Left forelimb (tissue), 1 donor: ENCODE data around the gene APOL4.
"Not testable (repeated sequence)": the region's sequence is repeated elsewhere in the genome, so short reads cannot be mapped to it uniquely, and the experiment has no call there.

ENCODE experiments used
- DNase-seq: peaks from one replicate; pipeline ENCODE4 v3.0.0-alpha.2; 2018; ENCODE audit warnings: low spot score

APOL4 gene

DNA sequence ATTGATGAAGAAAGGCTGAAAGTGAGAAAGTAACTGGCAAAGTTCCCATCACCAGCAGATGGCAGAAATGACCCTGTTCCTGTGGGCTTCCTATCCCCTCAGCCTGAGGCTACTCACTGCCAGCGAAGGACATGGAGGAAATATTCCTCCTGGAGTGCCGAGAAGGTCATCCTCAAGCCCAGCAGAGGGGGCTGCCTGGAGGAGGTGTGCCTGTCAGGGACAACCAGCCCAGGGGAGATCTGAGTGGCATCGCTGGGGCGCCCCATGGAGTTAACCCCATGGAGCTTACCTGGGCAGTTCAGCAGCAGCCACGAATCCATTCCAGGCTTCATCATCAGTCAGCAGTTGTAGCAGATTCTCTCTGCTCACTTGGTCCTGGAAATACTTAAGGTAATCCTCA, 29.4 kb upstream of the APOL4 start:
- DNase-seq, result not testable (repeated sequence)

- DNase-seq, result not testable (repeated sequence)
Measured at GRCh38 chr22:36229649-36230048, 28.0 kb upstream of the APOL4 start.

GRCh38 chr22:36228944-36229343, 27.3 kb upstream of the APOL4 start:
- peak; percentile 57 for DNase-seq

- not testable (repeated sequence) for DNase-seq
Measured at GRCh38 chr22:36228369-36228768, 26.8 kb upstream of the APOL4 start.

- DNase-seq, result no peak
Measured at GRCh38 chr22:36227806-36228205, 26.2 kb upstream of the APOL4 start.

GRCh38 chr22:36227396-36227795, 25.8 kb upstream of the APOL4 start:
- peak; percentile 23 for DNase-seq

DNA sequence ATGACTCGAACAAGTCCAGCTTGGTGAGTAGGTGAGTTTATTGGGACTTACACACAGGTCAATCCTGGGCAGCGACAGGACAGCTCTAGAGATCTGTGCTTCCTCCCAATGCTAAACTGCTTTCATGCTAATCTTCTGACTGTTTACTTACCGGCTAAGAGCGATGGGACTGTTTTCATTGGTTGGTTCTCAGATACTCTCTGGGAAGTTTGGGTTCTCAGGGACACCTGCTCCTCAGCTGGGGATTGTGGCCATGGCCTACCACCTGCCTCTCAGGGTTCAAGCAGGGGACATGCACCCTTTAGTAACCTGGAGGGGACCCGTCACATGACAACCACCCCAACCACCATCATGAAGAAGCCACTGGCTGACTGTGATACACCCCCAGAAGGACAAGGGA, 24.6 kb upstream of the APOL4 start:
- DNase-seq, result peak; percentile 30

DNA sequence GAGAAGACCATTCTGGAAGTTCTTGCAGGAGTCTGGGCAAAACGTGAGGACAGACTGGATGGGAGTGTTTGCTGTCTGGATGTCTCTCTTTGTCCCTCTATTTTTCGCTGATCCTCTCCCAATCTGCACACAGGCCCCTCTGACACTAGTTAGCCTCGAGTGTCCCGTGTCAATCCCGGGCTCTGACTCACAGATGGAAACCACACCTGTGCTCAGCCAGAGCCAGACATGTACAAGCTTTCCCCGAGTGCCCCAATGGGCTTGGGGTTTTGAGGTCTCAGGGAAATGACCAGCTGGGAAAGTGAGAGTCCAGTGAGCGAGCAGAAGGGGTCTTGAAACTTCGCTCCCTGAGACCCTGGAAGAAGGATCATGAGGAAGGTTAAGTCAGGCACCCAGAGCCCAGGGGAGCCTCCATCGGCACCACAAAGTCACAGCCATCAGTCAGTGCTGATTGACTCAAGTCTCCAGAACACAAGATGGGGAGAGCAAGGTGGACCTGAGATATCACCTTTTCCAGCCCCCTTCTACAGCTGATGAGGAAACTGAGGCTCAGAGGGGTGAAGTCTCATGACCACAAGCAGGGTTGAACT, 23.8 kb upstream of the APOL4 start:
- peak; percentile 38 for DNase-seq

DNA sequence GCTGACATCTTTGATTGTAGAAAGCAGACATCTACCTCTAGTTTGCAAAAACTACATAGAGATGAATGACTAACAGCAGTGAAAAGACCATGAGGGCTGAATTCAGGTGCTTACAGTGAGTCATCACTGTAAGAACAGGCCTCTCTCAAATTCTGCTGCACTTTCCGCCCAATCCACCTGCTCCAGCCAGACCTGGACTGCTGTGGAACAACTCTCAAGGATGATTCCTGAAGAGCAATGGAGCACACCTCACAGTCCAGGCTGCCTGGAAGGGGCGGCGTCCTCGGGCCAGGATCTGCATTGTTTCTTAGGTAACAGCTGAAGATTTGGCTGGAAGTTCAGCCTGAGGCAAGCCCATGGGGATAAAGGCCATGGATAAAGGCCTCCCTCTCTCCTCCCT, 22.6 kb upstream of the APOL4 start:
- peak; percentile 18 for DNase-seq

GRCh38 chr22:36223504-36223903, 21.9 kb upstream of the APOL4 start:
- peak; percentile 57 for DNase-seq

DNA sequence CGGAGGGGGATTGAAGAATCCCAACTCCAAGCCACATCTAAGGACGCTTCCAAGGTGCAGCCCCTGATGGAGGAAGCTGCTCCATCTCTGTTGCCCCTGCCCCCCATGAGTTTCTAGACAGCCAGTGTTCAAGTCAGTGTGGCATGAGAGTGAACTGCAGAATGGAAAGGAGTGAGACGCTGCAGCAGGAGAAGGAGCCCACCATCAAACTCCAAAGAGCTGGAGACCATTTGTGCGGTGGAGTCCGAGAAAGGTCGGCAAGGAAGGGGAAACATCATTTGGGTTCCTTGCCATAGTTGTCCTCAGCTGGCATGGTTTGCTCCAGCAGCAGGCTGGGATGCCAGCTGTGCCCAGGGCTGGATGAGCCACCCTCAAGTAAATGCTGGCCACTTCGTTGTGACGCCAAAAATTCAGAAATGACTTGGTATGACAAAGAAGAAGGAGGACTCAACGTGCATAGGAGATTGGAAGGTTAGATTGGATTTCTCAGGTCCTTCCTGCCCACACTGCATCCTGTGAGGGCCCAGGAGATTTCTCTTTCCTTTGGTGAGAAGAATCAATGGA, 21.4 kb upstream of the APOL4 start:
- DNase-seq, result peak; percentile 20

GRCh38 chr22:36221799-36222751, 20.5 kb upstream of the APOL4 start:
- DNase-seq, result peak; percentile 46

DNA sequence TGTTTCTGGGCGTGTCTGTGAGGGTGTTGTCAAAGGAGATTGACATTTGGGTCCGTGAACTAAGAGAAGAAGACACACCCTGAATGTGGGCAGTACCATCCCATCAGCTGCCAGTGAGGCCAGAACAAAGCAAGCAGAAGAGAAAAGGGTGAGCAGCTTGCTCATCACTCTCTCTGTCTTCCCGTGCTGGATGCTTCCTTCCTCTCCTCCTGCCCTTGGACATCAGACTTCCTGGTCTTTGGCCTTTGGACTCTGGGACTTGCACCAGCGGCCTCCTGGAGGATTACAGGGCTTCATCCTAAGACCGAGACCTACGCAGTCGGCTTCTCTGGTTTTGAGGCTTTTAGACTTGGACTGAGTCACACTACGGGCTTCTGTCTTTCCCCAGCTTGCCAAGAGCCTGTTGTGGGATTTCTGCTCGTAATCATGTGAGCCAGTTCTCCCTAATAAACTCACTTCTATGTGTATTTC, 18.9 kb upstream of the APOL4 start:
- DNase-seq, result peak; percentile 68

GRCh38 chr22:36218648-36219193, 17.1 kb upstream of the APOL4 start:
- no peak for DNase-seq

GRCh38 chr22:36215981-36216380, 14.4 kb upstream of the APOL4 start:
- peak; percentile 20 for DNase-seq

- no peak for DNase-seq
Measured at GRCh38 chr22:36213586-36213985, 12.0 kb upstream of the APOL4 start.

DNA sequence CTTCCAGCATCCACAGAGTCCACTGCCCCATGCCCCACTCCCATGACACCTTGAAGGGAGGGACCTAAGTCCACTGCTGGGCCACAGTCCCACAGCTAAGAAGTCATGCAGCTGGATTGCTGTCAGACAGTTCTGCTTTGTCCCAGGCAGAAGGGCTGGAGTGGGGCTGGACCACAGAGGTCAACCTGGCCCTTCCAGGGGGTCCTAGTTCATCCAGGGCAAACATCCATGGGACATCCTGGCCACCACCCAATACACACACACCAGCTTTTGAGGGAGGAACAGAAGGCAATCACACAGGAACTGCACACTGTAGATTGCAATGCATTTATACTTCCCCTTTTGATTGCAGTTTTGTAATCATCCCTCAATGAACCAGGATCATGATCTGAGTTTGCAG, 11.3 kb upstream of the APOL4 start:
- peak; percentile 41 for DNase-seq

DNA sequence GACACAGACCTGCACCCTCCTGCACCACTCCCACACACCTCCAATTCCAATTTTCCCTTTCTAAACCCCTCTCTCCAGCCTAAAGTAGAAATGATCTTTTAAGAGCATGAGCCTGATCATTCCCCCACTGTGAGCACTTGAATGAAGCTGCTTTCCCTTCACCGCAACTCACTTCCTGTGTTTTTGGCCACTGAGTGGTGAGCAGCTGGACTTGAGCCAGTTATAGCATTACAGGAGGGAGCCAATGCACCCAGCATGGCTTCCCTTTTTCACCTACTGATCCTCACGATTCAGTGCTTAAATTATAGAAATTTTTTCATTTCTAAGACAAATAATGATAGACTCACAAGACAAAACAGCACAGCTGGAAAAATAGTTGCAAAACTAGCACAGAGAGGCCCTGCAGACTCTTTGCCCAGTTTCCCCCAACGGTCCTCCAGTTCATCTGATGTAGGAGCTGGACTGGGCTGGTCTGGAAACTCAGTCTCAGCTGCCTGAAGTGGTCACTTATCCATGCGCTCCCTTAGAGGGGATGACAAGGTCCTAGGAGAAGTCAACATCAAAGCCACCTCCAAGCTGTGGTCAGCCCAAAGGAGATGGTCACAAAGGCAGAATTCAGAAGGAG, 9.7 kb upstream of the APOL4 start:
- peak; percentile 59 for DNase-seq

GRCh38 chr22:36210224-36210623, 8.6 kb upstream of the APOL4 start:
- no peak for DNase-seq

GRCh38 chr22:36209488-36209908, 7.9 kb upstream of the APOL4 start:
- not testable (repeated sequence) for DNase-seq

GRCh38 chr22:36208914-36209313, 7.3 kb upstream of the APOL4 start:
- no peak for DNase-seq

- DNase-seq, result no peak
Measured at GRCh38 chr22:36208162-36208765, 6.7 kb upstream of the APOL4 start.
